HG02763 (cell line): ENCODE data around the gene TESK2.
A peak's percentile ranks its signal among the peaks of the same experiment; 100 is the strongest.
"Not testable (repeated sequence)": the region's sequence is repeated elsewhere in the genome, so short reads cannot be mapped to it uniquely, and the experiment has no call there.

Experiments
- ATAC-seq: cut with Tn5 transposase; IDR thresholded peaks from one replicate; pipeline ENCODE4 v1.9.1; 2021; ENCODE audit warnings: mild to moderate bottlenecking, moderate library complexity; ENCODE audit not compliant: unreplicated experiment

Gene TESK2

GRCh38 chr1:45414746-45415145 lies 76.2 kb downstream of the TESK2 start:
- no peak for ATAC-seq

GRCh38 chr1:45412899-45413298 lies 78.1 kb downstream of the TESK2 start:
- no peak for ATAC-seq

- ATAC-seq: no peak
These were observed 79.5 kb downstream of the TESK2 start for GRCh38 chr1:45411510-45411899.

- no peak for ATAC-seq
These were observed 80.0 kb downstream of the TESK2 start for GRCh38 chr1:45410850-45411509.

GRCh38 chr1:45409276-45409675 lies 81.7 kb downstream of the TESK2 start:
- ATAC-seq: no peak

GRCh38 chr1:45407629-45408287 lies 83.2 kb downstream of the TESK2 start:
- ATAC-seq: no peak

- ATAC-seq: no peak
These were observed 85.3 kb downstream of the TESK2 start for GRCh38 chr1:45405636-45406035.

- no peak for ATAC-seq
These were observed 87.2 kb downstream of the TESK2 start for GRCh38 chr1:45403718-45404117.

- ATAC-seq: no peak
These were observed 87.7 kb downstream of the TESK2 start for GRCh38 chr1:45403298-45403697.

- ATAC-seq: no peak
These were observed 89.4 kb downstream of the TESK2 start for GRCh38 chr1:45401524-45401923.

- ATAC-seq: no peak
These were observed 90.9 kb downstream of the TESK2 start for GRCh38 chr1:45400049-45400448.

- ATAC-seq: no peak
These were observed 93.7 kb downstream of the TESK2 start for GRCh38 chr1:45397285-45397684.

- ATAC-seq: no peak
These were observed 95.4 kb downstream of the TESK2 start for GRCh38 chr1:45395582-45395981.

- ATAC-seq: no peak
These were observed 95.9 kb downstream of the TESK2 start for GRCh38 chr1:45395051-45395450.

GRCh38 chr1:45394342-45394741 lies 96.6 kb downstream of the TESK2 start:
- ATAC-seq: peak; percentile 50

GRCh38 chr1:45393718-45394302 lies 97.2 kb downstream of the TESK2 start:
- peak; percentile 45 for ATAC-seq

GRCh38 chr1:45386219-45386618 lies 104.7 kb downstream of the TESK2 start:
- no peak for ATAC-seq

- no peak for ATAC-seq
These were observed 105.7 kb downstream of the TESK2 start for GRCh38 chr1:45385302-45385701.

GRCh38 chr1:45384213-45384612 lies 106.8 kb downstream of the TESK2 start:
- ATAC-seq: not testable (repeated sequence)

GRCh38 chr1:45383191-45383590 lies 107.8 kb downstream of the TESK2 start:
- no peak for ATAC-seq

- no peak for ATAC-seq
These were observed 109.7 kb downstream of the TESK2 start for GRCh38 chr1:45381243-45381642.

- no peak for ATAC-seq
These were observed 110.2 kb downstream of the TESK2 start for GRCh38 chr1:45380730-45381129.
